Uterus (tissue), 4 donors: Measurements from ENCODE around the gene OCEL1. TPM values are rescaled to one million over a fixed set of nuclear protein-coding genes. Genes with fewer than 3 reads are reported as not detected.

Experiments
- DNase-seq, 2 donors: peaks; one replicate each; pipeline ENCODE4 v3.0.0-alpha.2; 2019 to 2020
- H3K27ac ChIP-seq, 2 donors: fragments of 200-600 bp; sonication (generic); 1 replicate in 1 of 2; 2 replicates in 1 of 2; pipeline ENCODE4 v1.5.1; 2016 to 2018
- H3K27me3 ChIP-seq, 2 donors: fragments of 200-600 bp; sonication (generic); one replicate each; pipeline ENCODE4 v1.5.1; 2018 to 2019; ENCODE audit warnings: control low read depth in 1 of 2
- H3K36me3 ChIP-seq, 2 donors: fragments of 200-600 bp; sonication (generic); one replicate each; pipeline ENCODE4 v1.5.1; 2019; ENCODE audit warnings: control low read depth in 1 of 2
- H3K4me1 ChIP-seq, 2 donors: fragments of 200-600 bp; sonication (generic); one replicate each; pipeline ENCODE4 v1.5.1; 2018 to 2019; ENCODE audit warnings: control low read depth in 1 of 2
- H3K4me3 ChIP-seq, 2 donors: fragments of 200-600 bp; sonication (generic); 1 replicate in 1 of 2; 2 replicates in 1 of 2; pipeline ENCODE4 v1.5.1; 2018 to 2019; ENCODE audit warnings: mild to moderate bottlenecking in 1 of 2
- H3K9me3 ChIP-seq, 2 donors: fragments of 200-600 bp; sonication (generic); one replicate each; pipeline ENCODE4 v1.5.1; 2019; ENCODE audit warnings: control low read depth in 1 of 2
- POLR2A ChIP-seq, 2 donors: fragments of 450-650 bp; IDR thresholded peaks; one replicate each; pipeline ENCODE4 v1.6.1; 2016; ENCODE audit warnings: antibody characterized with exemption in 2 of 2, mild to moderate bottlenecking in 1 of 2, moderate library complexity in 1 of 2
- intact Hi-C: fragments of 100-400 bp; cut with DNase I; formaldehyde crosslinking; loops from one replicate; pipeline ENCODE4 v1.15.1; 2023; ENCODE audit warnings: low total_unique reads
- total RNA-seq, 4 donors: library from RNA; depleted of rRNA in 3 of 4; stranded (reverse); fragments of >200 nt in 3 of 4; gene quantifications; one replicate each; pipeline versions ENCODE4 v1.1.0 to v1.2.4, GENCODE V29; 2014 to 2023
- TF ChIP-seq, protein P1 (sequence below), 4 experiments: fragments of 200-600 bp in 2 of 4; fragments of 450-650 bp in 2 of 4; sonication (generic) in 2 of 4; IDR thresholded peaks; one replicate each; pipeline ENCODE4 v1.5.1; 2016 to 2019; ENCODE audit warnings: antibody characterized with exemption in 4 of 4, mild to moderate bottlenecking in 2 of 4, moderate library complexity in 1 of 4
- donor health status: DM: yes; HTN: yes; CAD: no.

OCEL1 gene
- total RNA-seq, 4 donors from 2014 or later = 5.9 to 32.6 (median 17.6) TPM; not detected in 1

DNA sequence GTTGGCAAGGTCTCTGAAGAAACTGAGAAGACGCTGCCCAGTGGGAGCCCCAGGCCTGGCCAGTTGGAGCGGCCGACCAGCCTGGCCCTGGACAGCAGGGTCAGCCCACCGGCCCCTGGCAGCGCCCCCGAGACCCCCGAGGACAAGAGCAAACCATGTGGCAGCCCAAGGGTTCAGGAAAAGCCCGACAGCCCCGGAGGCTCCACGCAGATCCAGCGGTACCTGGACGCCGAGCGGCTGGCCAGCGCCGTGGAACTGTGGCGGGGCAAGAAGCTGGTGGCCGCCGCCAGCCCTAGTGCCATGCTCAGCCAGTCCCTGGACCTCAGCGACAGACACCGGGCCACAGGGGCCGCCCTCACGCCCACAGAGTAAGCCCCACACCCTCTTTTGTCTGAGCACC lies 30.9 kb upstream of the OCEL1 start:
- no peak overlapping the region for H3K27ac ChIP-seq
- intact Hi-C loops = no loop called here
- no peak for TF ChIP-seq POLR2A (IDR thresholded peaks at IDR 0.05)
- TF ChIP-seq, protein P1, sequence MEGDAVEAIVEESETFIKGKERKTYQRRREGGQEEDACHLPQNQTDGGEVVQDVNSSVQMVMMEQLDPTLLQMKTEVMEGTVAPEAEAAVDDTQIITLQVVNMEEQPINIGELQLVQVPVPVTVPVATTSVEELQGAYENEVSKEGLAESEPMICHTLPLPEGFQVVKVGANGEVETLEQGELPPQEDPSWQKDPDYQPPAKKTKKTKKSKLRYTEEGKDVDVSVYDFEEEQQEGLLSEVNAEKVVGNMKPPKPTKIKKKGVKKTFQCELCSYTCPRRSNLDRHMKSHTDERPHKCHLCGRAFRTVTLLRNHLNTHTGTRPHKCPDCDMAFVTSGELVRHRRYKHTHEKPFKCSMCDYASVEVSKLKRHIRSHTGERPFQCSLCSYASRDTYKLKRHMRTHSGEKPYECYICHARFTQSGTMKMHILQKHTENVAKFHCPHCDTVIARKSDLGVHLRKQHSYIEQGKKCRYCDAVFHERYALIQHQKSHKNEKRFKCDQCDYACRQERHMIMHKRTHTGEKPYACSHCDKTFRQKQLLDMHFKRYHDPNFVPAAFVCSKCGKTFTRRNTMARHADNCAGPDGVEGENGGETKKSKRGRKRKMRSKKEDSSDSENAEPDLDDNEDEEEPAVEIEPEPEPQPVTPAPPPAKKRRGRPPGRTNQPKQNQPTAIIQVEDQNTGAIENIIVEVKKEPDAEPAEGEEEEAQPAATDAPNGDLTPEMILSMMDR (IDR thresholded peaks at IDR 0.05) = no peak
- H3K9me3 ChIP-seq = no peaks in the 10 kb centered on the region
- no peaks in the 10 kb centered on the region for H3K27me3 ChIP-seq
- H3K4me3 ChIP-seq = no peak overlapping the region
- H3K36me3 ChIP-seq = no peaks in the 10 kb centered on the region
- no peak for DNase-seq
- H3K4me1 ChIP-seq = no peaks in the 10 kb centered on the region

DNA sequence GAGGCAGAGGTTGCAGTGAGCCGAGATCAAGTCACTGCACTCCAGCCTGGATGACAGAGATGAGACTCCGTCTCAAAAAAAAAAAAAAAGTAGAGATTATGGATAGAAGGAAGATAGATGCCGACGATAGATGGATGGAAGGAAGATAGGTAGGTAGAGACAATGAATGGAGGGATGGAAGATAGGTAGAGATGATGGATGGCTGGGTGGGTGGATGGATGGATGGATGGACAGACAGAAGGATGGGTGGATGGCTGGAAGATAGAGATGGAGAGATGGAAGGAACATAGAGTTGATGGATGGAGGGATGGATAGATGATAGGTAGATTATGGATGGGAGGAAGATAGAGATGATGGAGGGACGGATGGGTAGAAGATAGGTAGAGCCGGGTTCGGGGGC lies 29.4 kb upstream of the OCEL1 start:
- Histone ChIP-seq H3K36me3 (no peaks in the 10 kb centered on the region), H3K9me3 (no peaks in the 10 kb centered on the region)

DNA sequence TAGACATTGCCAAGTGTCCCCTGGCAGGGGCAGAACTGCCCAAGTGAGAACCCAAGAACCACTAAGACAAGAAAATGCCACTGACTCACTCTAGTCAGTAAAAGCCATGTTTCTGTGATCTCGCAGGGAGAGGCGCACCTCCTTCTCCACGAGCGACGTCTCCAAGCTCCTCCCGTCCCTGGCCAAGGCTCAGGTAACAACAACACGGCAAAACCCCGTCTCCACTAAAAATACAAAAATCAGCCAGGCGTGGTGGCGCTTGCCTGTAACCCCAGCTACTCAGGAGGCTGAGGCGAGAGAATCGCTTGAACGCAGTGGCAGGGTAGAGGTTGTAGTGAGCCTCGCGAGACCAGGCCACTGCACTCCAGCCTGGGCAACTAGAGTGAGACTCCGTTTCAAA lies 28.4 kb upstream of the OCEL1 start:
- TF ChIP-seq, protein P1 (IDR thresholded peaks at IDR 0.05) = no peak
- no peak for TF ChIP-seq POLR2A (IDR thresholded peaks at IDR 0.05)
- Histone ChIP-seq H3K36me3 (no peaks in the 10 kb centered on the region), H3K4me3 (no peak overlapping the region), H3K27me3 (no peaks in the 10 kb centered on the region), H3K27ac (no peak overlapping the region), H3K4me1 (no peaks in the 10 kb centered on the region), H3K9me3 (no peaks in the 10 kb centered on the region)
- no peak for DNase-seq
- intact Hi-C loops = no loop called here

More for the DNA sequence above, 29.4 kb upstream of the OCEL1 start:
- H3K4me3 ChIP-seq = no peak overlapping the region
- no peaks in the 10 kb centered on the region for H3K27me3 ChIP-seq
- H3K4me1 ChIP-seq = no peaks in the 10 kb centered on the region
- no peak for TF ChIP-seq POLR2A (IDR thresholded peaks at IDR 0.05)
- TF ChIP-seq, protein P1 (IDR thresholded peaks at IDR 0.05) = no peak
- no peak overlapping the region for H3K27ac ChIP-seq
- no peak for DNase-seq
- intact Hi-C loops = no loop called here

DNA sequence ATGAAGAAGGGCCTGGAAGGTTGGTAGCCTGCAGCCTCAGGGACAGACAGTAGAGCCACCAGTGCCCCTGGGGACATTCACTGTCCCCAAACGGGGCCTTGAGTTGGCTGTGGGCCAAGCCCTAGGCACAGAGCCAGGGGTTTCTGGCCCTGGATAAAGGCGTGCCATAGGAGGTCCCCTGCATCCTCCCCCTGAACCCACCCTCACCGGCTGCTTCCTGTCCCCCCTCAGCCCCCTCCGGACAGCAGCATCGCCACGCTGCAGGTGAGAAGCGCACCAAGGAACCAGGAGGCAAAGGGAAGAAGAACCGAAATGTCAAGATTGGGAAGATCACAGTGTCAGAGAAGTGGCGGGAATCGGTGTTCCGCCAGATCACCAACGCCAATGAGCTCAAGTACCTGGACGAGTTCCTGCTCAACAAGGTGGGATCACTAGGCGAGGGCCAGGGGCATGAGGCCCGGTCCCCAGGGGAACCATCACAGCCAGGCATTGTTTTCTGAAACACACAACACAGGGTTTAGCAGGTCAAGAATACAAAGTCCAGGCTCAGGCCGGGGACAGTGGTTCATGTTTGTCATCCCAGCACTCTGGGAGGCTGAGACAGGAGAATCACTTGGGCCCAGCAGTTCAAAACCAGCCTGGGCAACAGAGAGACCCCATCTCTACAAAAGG lies 25.5 kb upstream of the OCEL1 start:
- H3K27me3 ChIP-seq = no peaks in the 10 kb centered on the region
- no peaks in the 10 kb centered on the region for H3K9me3 ChIP-seq
- no peak for DNase-seq
- TF ChIP-seq, protein P1 (IDR thresholded peaks at IDR 0.05) = no peak
- no peak for TF ChIP-seq POLR2A (IDR thresholded peaks at IDR 0.05)
- intact Hi-C loops = no loop called here
- no peak overlapping the region for H3K27ac ChIP-seq
- no peak overlapping the region for H3K4me3 ChIP-seq
- no peaks in the 10 kb centered on the region for H3K4me1 ChIP-seq
- no peaks in the 10 kb centered on the region for H3K36me3 ChIP-seq

DNA sequence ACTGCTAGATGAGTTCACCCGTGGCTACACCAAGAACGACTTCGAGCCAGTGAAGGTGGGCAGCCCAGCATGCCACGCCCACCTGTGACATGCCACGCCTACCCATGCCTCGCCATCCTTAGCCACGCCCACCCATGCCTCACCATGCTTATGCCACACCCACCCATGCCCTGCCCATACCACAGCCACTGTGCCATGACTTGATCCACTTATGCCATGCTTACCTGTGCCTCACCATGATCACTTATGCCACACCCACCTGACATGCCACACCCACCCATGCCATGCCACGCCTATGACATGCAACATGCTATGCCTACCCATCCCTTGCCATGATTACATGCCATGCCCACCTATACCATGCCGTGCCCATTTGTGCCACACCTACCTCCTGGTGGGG lies 23.8 kb upstream of the OCEL1 start:
- H3K27ac ChIP-seq = no peak overlapping the region
- no peaks in the 10 kb centered on the region for H3K9me3 ChIP-seq
- no peak for TF ChIP-seq POLR2A (IDR thresholded peaks at IDR 0.05)
- TF ChIP-seq, protein P1 (IDR thresholded peaks at IDR 0.05) = no peak
- no peaks in the 10 kb centered on the region for H3K27me3 ChIP-seq
- H3K36me3 ChIP-seq = no peaks in the 10 kb centered on the region
- H3K4me3 ChIP-seq = no peak overlapping the region
- no peak for DNase-seq
- intact Hi-C loops = no loop called here
- H3K4me1 ChIP-seq = no peaks in the 10 kb centered on the region
